Activated CD4-positive, alpha-beta memory T cell treated with anti-CD3 and anti-CD28 coated beads for 36 hours (primary cell): ENCODE data around the gene KRTAP2-1. TPM values are rescaled to one million over a fixed set of nuclear protein-coding genes. Genes with fewer than 3 reads are reported as not detected.

Experiments used
- CTCF ChIA-PET: fragments of 350-600 bp; sonication (Branson Sonifier 250); formaldehyde crosslinking; loops from one replicate; lab custom pipeline; 2021; ENCODE audit warnings: antibody characterized with exemption, inconsistent platforms; lab: Charles Lee
- POLR2A ChIA-PET: fragments of 350-600 bp; sonication (Branson Sonifier 250); formaldehyde crosslinking; loops from one replicate; lab custom pipeline; 2021; ENCODE audit warnings: antibody characterized with exemption; lab: Charles Lee
- DNase-seq: peaks from one replicate; pipeline ENCODE4 v3.0.0-alpha.2; 2020
- H3K27ac Mint-ChIP-seq: one replicate; pipeline ENCODE4 v1.8.0; 2021; ENCODE audit warnings: mixed read lengths
- H3K27me3 Mint-ChIP-seq: one replicate; pipeline ENCODE4 v1.8.0; 2021; ENCODE audit warnings: mixed read lengths
- H3K36me3 Mint-ChIP-seq: one replicate; pipeline ENCODE4 v1.8.0; 2021; ENCODE audit warnings: mixed read lengths
- H3K4me1 Mint-ChIP-seq: one replicate; pipeline ENCODE4 v1.8.0; 2021; ENCODE audit warnings: low read depth, mixed read lengths
- H3K4me3 Mint-ChIP-seq: one replicate; pipeline ENCODE4 v1.8.0; 2021; ENCODE audit warnings: mild to moderate bottlenecking, mixed read lengths
- H3K9me3 Mint-ChIP-seq: one replicate; pipeline ENCODE4 v1.8.0; 2021; ENCODE audit warnings: mixed read lengths
- intact Hi-C: fragments of 100-400 bp; cut with micrococcal nuclease; formaldehyde crosslinking; loops from one replicate; pipeline ENCODE4 v1.15.1; 2023
- total RNA-seq, 2 experiments: library from RNA; stranded (reverse); gene quantifications; one replicate each; pipeline ENCODE4 v1.2.3, GENCODE V29; 2021

Gene KRTAP2-1
- total RNA-seq, 2 experiments from 2014 or later, result not detected

GRCh38 chr17:41020336-41020735, 26.8 kb downstream of the KRTAP2-1 start:
- intact Hi-C loops, result no loop called here
- no peak overlapping the region for H3K27ac Mint-ChIP-seq
- H3K4me1 Mint-ChIP-seq, result no peaks in the 10 kb centered on the region
- no peak for DNase-seq
- no peaks in the 10 kb centered on the region for H3K9me3 Mint-ChIP-seq
- H3K4me3 Mint-ChIP-seq, result no peak overlapping the region
- H3K27me3 Mint-ChIP-seq, result peaks cover 5% of the 10 kb centered on the region
- CTCF ChIA-PET, result interaction anchor here (0.5 kb wide), 1 partner anchor 146 kb away, joined by 3 read pairs; no protein-coding TSS in a partner anchor
- POLR2A ChIA-PET, result no interaction called here
- H3K36me3 Mint-ChIP-seq, result no peaks in the 10 kb centered on the region

GRCh38 chr17:41019415-41019814, 27.7 kb downstream of the KRTAP2-1 start:
- H3K27me3 Mint-ChIP-seq, result peaks cover 5% of the 10 kb centered on the region
- no peak for DNase-seq
- ChIA-PET POLR2A (no interaction called here), CTCF (no interaction called here)
- intact Hi-C loops, result no loop called here
- no peaks in the 10 kb centered on the region for H3K9me3 Mint-ChIP-seq
- H3K36me3 Mint-ChIP-seq, result no peaks in the 10 kb centered on the region
- no peak overlapping the region for H3K4me3 Mint-ChIP-seq
- H3K4me1 Mint-ChIP-seq, result no peaks in the 10 kb centered on the region
- H3K27ac Mint-ChIP-seq, result no peak overlapping the region

- ChIA-PET CTCF (no interaction called here), POLR2A (no interaction called here)
- intact Hi-C loops, result no loop called here
- Mint-ChIP-seq H3K27ac (no peak overlapping the region), H3K27me3 (peaks cover 5% of the 10 kb centered on the region), H3K4me1 (no peaks in the 10 kb centered on the region), H3K9me3 (no peaks in the 10 kb centered on the region), H3K4me3 (no peak overlapping the region), H3K36me3 (no peaks in the 10 kb centered on the region)
- no peak for DNase-seq
These were observed 28.6 kb downstream of the KRTAP2-1 start for GRCh38 chr17:41018541-41018940.

- H3K36me3 Mint-ChIP-seq, result no peaks in the 10 kb centered on the region
- intact Hi-C loops, result no loop called here
- CTCF ChIA-PET, result no interaction called here
- peaks cover 5% of the 10 kb centered on the region for H3K27me3 Mint-ChIP-seq
- H3K4me3 Mint-ChIP-seq, result no peak overlapping the region
- H3K9me3 Mint-ChIP-seq, result no peaks in the 10 kb centered on the region
- POLR2A ChIA-PET, result no interaction called here
- H3K4me1 Mint-ChIP-seq, result no peaks in the 10 kb centered on the region
- no peak for DNase-seq
- no peak overlapping the region for H3K27ac Mint-ChIP-seq
These were observed 30.4 kb downstream of the KRTAP2-1 start for GRCh38 chr17:41016578-41017215.

GRCh38 chr17:41015454-41015853, 31.7 kb downstream of the KRTAP2-1 start:
- Mint-ChIP-seq H3K27ac (no peak overlapping the region), H3K4me1 (no peaks in the 10 kb centered on the region), H3K36me3 (no peaks in the 10 kb centered on the region), H3K9me3 (no peaks in the 10 kb centered on the region), H3K27me3 (no peaks in the 10 kb centered on the region), H3K4me3 (no peak overlapping the region)
- ChIA-PET CTCF (no interaction called here), POLR2A (no interaction called here)
- intact Hi-C loops, result no loop called here
- no peak for DNase-seq

GRCh38 chr17:41013606-41014005, 33.5 kb downstream of the KRTAP2-1 start:
- CTCF ChIA-PET, result no interaction called here
- DNase-seq, result no peak
- no peaks in the 10 kb centered on the region for H3K4me1 Mint-ChIP-seq

GRCh38 chr17:41013181-41013580, 33.9 kb downstream of the KRTAP2-1 start:
- Mint-ChIP-seq H3K4me1 (no peaks in the 10 kb centered on the region), H3K4me3 (no peak overlapping the region), H3K9me3 (no peaks in the 10 kb centered on the region), H3K27me3 (no peaks in the 10 kb centered on the region), H3K36me3 (no peaks in the 10 kb centered on the region), H3K27ac (no peak overlapping the region)
- ChIA-PET CTCF (no interaction called here), POLR2A (no interaction called here)
- DNase-seq, result no peak
- intact Hi-C loops, result no loop called here

More at GRCh38 chr17:41013606-41014005, 33.5 kb downstream of the KRTAP2-1 start:
- POLR2A ChIA-PET, result no interaction called here
- intact Hi-C loops, result no loop called here
- no peaks in the 10 kb centered on the region for H3K27me3 Mint-ChIP-seq
- no peak overlapping the region for H3K4me3 Mint-ChIP-seq
- no peaks in the 10 kb centered on the region for H3K36me3 Mint-ChIP-seq
- H3K27ac Mint-ChIP-seq, result no peak overlapping the region
- H3K9me3 Mint-ChIP-seq, result no peaks in the 10 kb centered on the region

GRCh38 chr17:41012326-41013120, 34.6 kb downstream of the KRTAP2-1 start:
- Mint-ChIP-seq H3K9me3 (no peaks in the 10 kb centered on the region), H3K4me1 (no peaks in the 10 kb centered on the region), H3K4me3 (no peak overlapping the region), H3K36me3 (no peaks in the 10 kb centered on the region), H3K27ac (no peak overlapping the region), H3K27me3 (no peaks in the 10 kb centered on the region)
- DNase-seq, result no peak
- intact Hi-C loops, result no loop called here
- ChIA-PET POLR2A (no interaction called here), CTCF (no interaction called here)

- ChIA-PET POLR2A (no interaction called here), CTCF (no interaction called here)
- Mint-ChIP-seq H3K9me3 (no peaks in the 10 kb centered on the region), H3K4me3 (no peak overlapping the region), H3K4me1 (no peaks in the 10 kb centered on the region), H3K36me3 (no peaks in the 10 kb centered on the region), H3K27ac (no peak overlapping the region), H3K27me3 (no peaks in the 10 kb centered on the region)
- DNase-seq, result no peak
- intact Hi-C loops, result no loop called here
These were observed 36.7 kb downstream of the KRTAP2-1 start for GRCh38 chr17:41010441-41010840.

- CTCF ChIA-PET, result no interaction called here
- H3K4me3 Mint-ChIP-seq, result no peak overlapping the region
- no peaks in the 10 kb centered on the region for H3K4me1 Mint-ChIP-seq
- H3K9me3 Mint-ChIP-seq, result no peaks in the 10 kb centered on the region
- POLR2A ChIA-PET, result no interaction called here
- intact Hi-C loops, result no loop called here
- DNase-seq, result no peak
- H3K27me3 Mint-ChIP-seq, result no peaks in the 10 kb centered on the region
- H3K27ac Mint-ChIP-seq, result no peak overlapping the region
- no peaks in the 10 kb centered on the region for H3K36me3 Mint-ChIP-seq
These were observed 37.2 kb downstream of the KRTAP2-1 start for GRCh38 chr17:41009936-41010335.

- H3K36me3 Mint-ChIP-seq, result no peaks in the 10 kb centered on the region
- POLR2A ChIA-PET, result no interaction called here
- intact Hi-C loops, result no loop called here
- H3K27ac Mint-ChIP-seq, result no peak overlapping the region
- CTCF ChIA-PET, result no interaction called here
- no peaks in the 10 kb centered on the region for H3K27me3 Mint-ChIP-seq
- no peaks in the 10 kb centered on the region for H3K4me1 Mint-ChIP-seq
- no peak overlapping the region for H3K4me3 Mint-ChIP-seq
- no peaks in the 10 kb centered on the region for H3K9me3 Mint-ChIP-seq
- DNase-seq, result no peak
These were observed 37.8 kb downstream of the KRTAP2-1 start for GRCh38 chr17:41009301-41009760.

GRCh38 chr17:41008811-41009210, 38.3 kb downstream of the KRTAP2-1 start, which contains the start of gene KRTAP3-1:
Gene KRTAP3-1 (minus strand): TSS chr17:41009128. CDS start chr17:41009074, 54 bp downstream.
- no peaks in the 10 kb centered on the region for H3K36me3 Mint-ChIP-seq
- no peaks in the 10 kb centered on the region for H3K4me1 Mint-ChIP-seq

More at GRCh38 chr17:41008811-41009210, 38.3 kb downstream of the KRTAP2-1 start, which contains the start of gene KRTAP3-1:
- no peaks in the 10 kb centered on the region for H3K27me3 Mint-ChIP-seq
- intact Hi-C loops, result no loop called here
- no peak within 1 kb of the TSS for H3K27ac Mint-ChIP-seq
- H3K4me3 Mint-ChIP-seq, result no peak within 1 kb of the TSS
- DNase-seq, result no peak
- POLR2A ChIA-PET, result no interaction called here
- CTCF ChIA-PET, result no interaction called here
- H3K9me3 Mint-ChIP-seq, result no peaks in the 10 kb centered on the region
